HFF-Myc (cell line): ENCODE results near the gene SLC16A10.

ENCODE experiments used
- DNase-seq: peaks from one replicate; pipeline ENCODE4 v3.0.0-alpha.2; 2011; ENCODE audit warnings: low read depth; ENCODE audit errors: extremely low read depth
- H3K4me3 ChIP-seq: replicated peaks from 2 replicates; pipeline ENCODE4 v1.5.1; 2011; ENCODE audit warnings: low read depth, mild to moderate bottlenecking, control low read depth, low read length
- CTCF ChIP-seq: IDR thresholded peaks from 2 replicates; pipeline ENCODE4 v1.5.1; 2012; ENCODE audit warnings: mild to moderate bottlenecking, low read depth, low read length, control low read depth; ENCODE audit errors: missing control alignments

SLC16A10 gene

GRCh38 chr6:111101987-111102386, 14.7 kb downstream of the SLC16A10 start:
- no peak for TF ChIP-seq CTCF
- no peak for DNase-seq
- H3K4me3 ChIP-seq, result no peak overlapping the region

- DNase-seq, result peak; percentile 35
- H3K4me3 ChIP-seq, result no peak overlapping the region
- no peak for TF ChIP-seq CTCF
Observed at GRCh38 chr6:111105578-111105977, 18.3 kb downstream of the SLC16A10 start.

GRCh38 chr6:111107589-111107988, 20.3 kb downstream of the SLC16A10 start:
- TF ChIP-seq CTCF, result no peak

GRCh38 chr6:111110036-111110435, 22.7 kb downstream of the SLC16A10 start:
- no peak overlapping the region for H3K4me3 ChIP-seq
- DNase-seq, result no peak
- TF ChIP-seq CTCF, result no peak

More at GRCh38 chr6:111107589-111107988, 20.3 kb downstream of the SLC16A10 start:
- no peak overlapping the region for H3K4me3 ChIP-seq
- DNase-seq, result no peak

GRCh38 chr6:111113336-111114086, 26.2 kb downstream of the SLC16A10 start:
- no peak overlapping the region for H3K4me3 ChIP-seq
- DNase-seq, result no peak

GRCh38 chr6:111114087-111114443, 26.8 kb downstream of the SLC16A10 start:
- no peak overlapping the region for H3K4me3 ChIP-seq
- DNase-seq, result no peak
- no peak for TF ChIP-seq CTCF

More at GRCh38 chr6:111113336-111114086, 26.2 kb downstream of the SLC16A10 start:
- TF ChIP-seq CTCF, result no peak

GRCh38 chr6:111114482-111114881, 27.2 kb downstream of the SLC16A10 start:
- no peak for TF ChIP-seq CTCF
- H3K4me3 ChIP-seq, result no peak overlapping the region
- DNase-seq, result no peak
